Gastrocnemius medialis (tissue), 4 donors: Measurements from ENCODE around the gene PDCD1. TPM values are rescaled to one million over a fixed set of nuclear protein-coding genes. Genes with fewer than 3 reads are reported as not detected.
"Not testable (repeated sequence)": the region's sequence is repeated elsewhere in the genome, so short reads cannot be mapped to it uniquely, and the experiment has no call there.

Source experiments
- ATAC-seq, 2 donors: fragments of 150-250 bp; one replicate each; pipeline ENCODE4 v1.9.1; 2016
- DNase-seq, 2 donors: peaks; one replicate each; pipeline ENCODE4 v3.0.0-alpha.2; 2019
- H3K27ac ChIP-seq, 4 donors: fragments of 200-600 bp; sonication (generic); 1 replicate in 1 of 4; 2 replicates in 3 of 4; pipeline ENCODE4 v1.5.1; 2016 to 2018; ENCODE audit warnings: mild to moderate bottlenecking in 2 of 4, moderate library complexity in 1 of 4
- H3K27me3 ChIP-seq, 3 donors: fragments of 200-600 bp; sonication (generic) in 2 of 3; 1 replicate in 1 of 3; 2 replicates in 2 of 3; pipeline versions ENCODE4 v1.5.1 to v1.6.0; 2016 to 2019; ENCODE audit warnings: mild to moderate bottlenecking in 1 of 3, moderate library complexity in 1 of 3
- H3K36me3 ChIP-seq, 2 donors: fragments of 200-600 bp; sonication (generic) in 1 of 2; one replicate each; pipeline ENCODE4 v1.5.1; 2017 to 2018
- H3K4me1 ChIP-seq, 2 donors: fragments of 200-600 bp; sonication (generic) in 1 of 2; one replicate each; pipeline ENCODE4 v1.5.1; 2016 to 2017; ENCODE audit warnings: mild to moderate bottlenecking in 2 of 2
- H3K4me3 ChIP-seq, 4 donors: fragments of 200-600 bp; sonication (generic) in 3 of 4; 1 replicate in 1 of 4; 2 replicates in 3 of 4; pipeline ENCODE4 v1.5.1; 2016 to 2019; ENCODE audit warnings: mild to moderate bottlenecking in 2 of 4
- H3K9me3 ChIP-seq, 3 donors: fragments of 200-600 bp; sonication (generic) in 2 of 3; 1 replicate in 1 of 3; 2 replicates in 2 of 3; pipeline ENCODE4 v1.5.1; 2016 to 2019
- POLR2A ChIP-seq, 2 donors: fragments of 450-650 bp; IDR thresholded peaks; one replicate each; pipeline ENCODE4 v1.6.1; 2017; ENCODE audit warnings: antibody characterized with exemption in 2 of 2, mild to moderate bottlenecking in 2 of 2, moderate library complexity in 2 of 2
- in situ Hi-C, 4 donors: fragments of 200-750 bp; cut with MboI; loops; one replicate each; pipeline versions ENCODE4 v1.15.0 to v1.8.0; 2017; ENCODE audit warnings: low sequenced_read_pairs in 4 of 4
- intact Hi-C: fragments of 100-400 bp; cut with DNase I; formaldehyde crosslinking; loops from one replicate; pipeline ENCODE4 v1.15.1; 2023; ENCODE audit warnings: low total_unique reads
- total RNA-seq, 4 donors: library from RNA; depleted of rRNA; stranded (reverse); fragments of >200 nt; gene quantifications; one replicate each; pipeline versions ENCODE4 v1.1.0 to v1.2.3, GENCODE V29; 2016

The PDCD1 gene
- total RNA-seq, 4 donors from 2014 or later: 0.13 TPM; not detected in 3

- Histone ChIP-seq H3K9me3 (no peaks in the 10 kb centered on the region), H3K27me3 (peaks cover 0 to 10% (median 8%) of the 10 kb centered on the region in 3 donors), H3K4me3 (no peak overlapping the region), H3K36me3 (no peaks in the 10 kb centered on the region), H3K4me1 (peaks cover 7 to 13% of the 10 kb centered on the region in 2 donors), H3K27ac (no peak overlapping the region)
- ATAC-seq (no peak), DNase-seq (peak in 1 of 2 donors; percentile 12)
- in situ Hi-C loops: no loop called here
- intact Hi-C loops: no loop called here
- TF ChIP-seq POLR2A (IDR thresholded peaks at IDR 0.05): no peak
Observed at GRCh38 chr2:241801611-241802420, 56.9 kb downstream of the PDCD1 start.

- DNase-seq, H3K9me3 ChIP-seq, ATAC-seq, H3K27me3 ChIP-seq, H3K4me3 ChIP-seq, H3K27ac ChIP-seq, in situ Hi-C loops, intact Hi-C loops, H3K36me3 ChIP-seq: not testable (repeated sequence)
- H3K4me1 ChIP-seq: peaks cover 7 to 13% of the 10 kb centered on the region in 2 donors
Observed at GRCh38 chr2:241800198-241800903, 58.3 kb downstream of the PDCD1 start.

Other genes starting within 250 kb of the PDCD1 start
- gene THAP4, start 221.7 kb downstream of the PDCD1 start, total RNA-seq: 10 to 100 TPM; 71.3 to 83.3 (median 79.9) TPM
- gene ATG4B, start 221.2 kb downstream of the PDCD1 start, total RNA-seq: 10 to 100 TPM; 32.0 to 57.5 (median 49.8) TPM
- 1 to 10 TPM; 3.9 to 8.2 (median 5.9) TPM for gene DTYMK, start 172.1 kb downstream of the PDCD1 start, total RNA-seq
- 10 to 100 TPM; 12.1 to 33.9 (median 27.5) TPM for gene ING5, start 156.9 kb downstream of the PDCD1 start, total RNA-seq
- 10 to 100 TPM; 15.9 to 39.6 (median 20.3) TPM for gene D2HGDH, start 124.3 kb downstream of the PDCD1 start, total RNA-seq
- 1 to 10 TPM in 1 of 4 donors, not detected in 3; 1.6 TPM for gene GAL3ST2, start 82.1 kb downstream of the PDCD1 start, total RNA-seq
- 100 to 1,000 TPM in 1 of 4 donors, 10 to 100 TPM in 1, 1 to 10 TPM in 2; 3.0 to 119 (median 19.4) TPM for gene NEU4, start 49.7 kb downstream of the PDCD1 start, total RNA-seq
- not detected for gene RTP5, start 10.8 kb upstream of the PDCD1 start, total RNA-seq